Astrocyte of the hippocampus (primary cell): ENCODE results near the gene KLF13.

ENCODE experiments used
- DNase-seq: peaks from one replicate; pipeline ENCODE4 v3.0.0; 2011; ENCODE audit warnings: low read depth, low spot score

KLF13 gene

GRCh38 chr15:31316135-31316795 lies 10.4 kb upstream of the KLF13 start:
- DNase-seq: no peak

DNA sequence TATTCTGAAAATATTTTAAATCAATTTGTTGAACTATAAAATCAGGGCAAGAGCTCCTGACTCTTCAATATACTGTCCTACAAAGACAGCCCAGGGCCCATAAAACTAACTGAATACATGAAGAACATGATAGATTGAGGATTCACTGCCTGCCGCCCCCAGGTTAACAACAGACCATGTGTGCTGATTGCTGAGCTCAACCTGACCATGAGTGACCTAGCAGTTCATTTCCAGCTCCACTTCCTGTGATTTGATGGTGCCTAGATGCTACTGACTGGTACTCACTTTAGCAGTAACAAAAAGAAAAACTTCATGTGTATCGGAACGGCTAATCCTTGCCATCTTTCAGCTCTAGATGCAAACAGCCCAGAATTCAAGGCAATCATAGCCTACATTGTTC lies 9.6 kb upstream of the KLF13 start:
- DNase-seq: no peak

DNA sequence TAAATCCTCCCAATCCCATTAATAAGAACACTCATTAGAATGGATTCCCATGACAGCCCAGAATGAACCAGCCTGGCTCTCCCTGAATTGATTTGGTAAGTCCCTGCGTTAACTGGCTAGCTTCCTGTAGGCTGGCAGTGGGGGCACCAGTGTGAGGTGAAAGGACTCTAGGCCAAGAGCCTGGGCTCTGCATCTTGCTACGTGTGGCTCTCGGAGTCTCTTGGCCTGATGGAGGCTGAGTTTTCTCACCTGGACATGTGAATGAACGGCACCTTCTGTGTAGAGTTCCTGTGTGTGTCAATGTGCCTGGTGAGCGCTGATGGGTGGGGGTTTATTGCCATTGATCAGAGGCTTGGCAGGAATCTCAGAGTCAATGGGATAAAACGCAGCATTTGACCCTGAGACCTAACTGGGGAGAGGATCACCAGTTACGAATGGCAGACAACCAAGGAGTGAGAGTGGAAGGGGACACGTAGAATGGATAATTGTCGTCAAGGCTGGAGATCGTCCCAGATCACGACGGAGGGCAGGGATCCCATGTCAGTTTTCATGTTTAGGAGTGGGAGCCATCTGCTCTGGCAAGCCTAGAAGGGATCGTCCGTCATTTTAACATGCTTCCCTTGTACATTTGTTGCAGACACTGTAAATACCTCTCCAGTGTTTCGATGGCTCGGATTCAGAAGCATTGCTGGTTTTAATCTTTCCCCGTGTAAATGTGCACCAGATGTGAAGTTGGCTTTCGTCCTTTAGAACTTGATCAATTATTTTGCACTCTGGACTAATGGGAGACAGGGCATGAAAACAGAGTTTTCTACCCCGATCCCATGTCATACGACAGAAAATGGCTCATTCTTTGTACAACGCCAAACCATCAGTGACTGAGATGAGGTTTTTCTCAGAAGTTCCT lies 9.0 kb upstream of the KLF13 start:
- no peak for DNase-seq

GRCh38 chr15:31318429-31318828 lies 8.2 kb upstream of the KLF13 start:
- DNase-seq: no peak

DNA sequence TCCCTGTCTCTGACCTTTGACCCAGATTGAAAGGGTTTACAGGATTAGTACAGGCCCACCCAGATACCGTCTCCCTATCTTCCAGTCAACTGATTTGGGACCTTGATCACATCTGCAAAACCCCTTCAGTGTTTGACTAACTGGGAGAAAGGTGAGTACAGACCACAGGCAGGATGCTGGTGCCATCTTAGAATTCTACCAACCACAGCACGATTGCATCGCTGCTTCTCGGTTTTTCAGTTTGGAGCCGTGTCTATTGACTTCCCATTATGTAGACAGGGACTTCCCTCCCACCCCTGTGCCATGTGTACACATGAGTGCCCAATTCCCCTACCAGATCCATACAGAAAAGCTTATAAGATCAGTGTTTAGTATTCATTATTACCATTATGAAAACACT lies 6.6 kb upstream of the KLF13 start:
- no peak for DNase-seq

GRCh38 chr15:31321418-31321817 lies 5.2 kb upstream of the KLF13 start:
- DNase-seq: no peak

DNA sequence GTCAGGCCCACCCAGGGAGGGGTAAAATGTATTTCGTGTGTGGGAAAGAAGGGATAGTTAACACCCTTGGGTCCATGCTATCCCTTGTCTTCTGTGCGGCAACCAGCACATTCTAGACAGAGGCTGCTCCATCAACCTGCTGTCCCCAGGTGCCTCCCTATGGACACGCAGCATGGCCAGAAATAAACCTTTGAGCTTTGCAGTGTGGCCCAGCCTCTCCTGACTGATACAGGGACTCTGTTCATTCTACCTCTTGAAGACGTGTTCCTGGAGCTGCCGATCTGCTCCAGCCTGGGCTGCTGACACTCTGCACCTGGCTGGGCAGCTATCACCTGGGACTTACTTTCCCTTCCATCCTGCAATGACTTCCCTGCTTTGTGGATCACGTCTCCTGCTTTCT lies 4.1 kb upstream of the KLF13 start:
- DNase-seq: no peak

DNA sequence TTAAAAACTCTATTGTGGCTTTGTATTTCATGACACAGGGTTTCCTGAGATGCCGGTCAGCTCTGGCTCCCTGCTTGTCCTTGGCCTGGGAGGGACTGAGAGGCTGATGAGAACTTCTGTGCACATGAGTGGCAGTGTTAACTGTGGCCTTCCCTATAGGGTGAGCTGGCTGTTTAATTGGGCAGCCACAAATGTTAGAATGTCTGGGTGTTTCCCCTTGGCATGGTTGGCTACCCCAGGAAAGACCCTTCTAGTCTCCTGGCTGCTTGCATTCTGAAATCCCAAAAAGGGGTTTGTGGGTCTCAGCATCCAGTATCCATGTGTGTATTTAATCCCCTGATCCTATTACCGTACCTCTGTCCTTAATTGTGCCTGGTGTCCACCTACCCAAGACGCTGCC lies 3.0 kb upstream of the KLF13 start:
- no peak for DNase-seq

DNA sequence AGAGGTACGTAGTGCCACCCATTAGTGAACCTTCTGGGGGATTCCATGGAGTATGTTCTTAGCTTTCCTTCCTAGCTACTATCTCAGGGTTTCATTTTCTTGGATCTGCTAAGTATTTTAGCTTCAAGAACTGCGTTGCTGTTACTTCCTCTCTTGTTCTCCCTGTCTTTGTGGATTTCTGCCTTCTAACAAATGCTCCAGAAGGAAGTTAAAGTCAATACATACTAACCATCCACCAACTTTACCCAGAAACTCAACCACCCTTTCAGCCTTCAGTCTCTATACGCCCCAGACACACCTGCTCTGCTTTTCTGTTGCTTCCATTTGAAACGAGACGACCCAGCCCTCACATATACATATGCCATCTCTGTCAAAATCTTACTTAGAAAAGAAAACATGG lies 2.4 kb upstream of the KLF13 start:
- no peak for DNase-seq

GRCh38 chr15:31324806-31325594 lies 1.6 kb upstream of the KLF13 start:
- DNase-seq: no peak

GRCh38 chr15:31325595-31326155 lies 960 bp upstream of the KLF13 start:
- no peak for DNase-seq

DNA sequence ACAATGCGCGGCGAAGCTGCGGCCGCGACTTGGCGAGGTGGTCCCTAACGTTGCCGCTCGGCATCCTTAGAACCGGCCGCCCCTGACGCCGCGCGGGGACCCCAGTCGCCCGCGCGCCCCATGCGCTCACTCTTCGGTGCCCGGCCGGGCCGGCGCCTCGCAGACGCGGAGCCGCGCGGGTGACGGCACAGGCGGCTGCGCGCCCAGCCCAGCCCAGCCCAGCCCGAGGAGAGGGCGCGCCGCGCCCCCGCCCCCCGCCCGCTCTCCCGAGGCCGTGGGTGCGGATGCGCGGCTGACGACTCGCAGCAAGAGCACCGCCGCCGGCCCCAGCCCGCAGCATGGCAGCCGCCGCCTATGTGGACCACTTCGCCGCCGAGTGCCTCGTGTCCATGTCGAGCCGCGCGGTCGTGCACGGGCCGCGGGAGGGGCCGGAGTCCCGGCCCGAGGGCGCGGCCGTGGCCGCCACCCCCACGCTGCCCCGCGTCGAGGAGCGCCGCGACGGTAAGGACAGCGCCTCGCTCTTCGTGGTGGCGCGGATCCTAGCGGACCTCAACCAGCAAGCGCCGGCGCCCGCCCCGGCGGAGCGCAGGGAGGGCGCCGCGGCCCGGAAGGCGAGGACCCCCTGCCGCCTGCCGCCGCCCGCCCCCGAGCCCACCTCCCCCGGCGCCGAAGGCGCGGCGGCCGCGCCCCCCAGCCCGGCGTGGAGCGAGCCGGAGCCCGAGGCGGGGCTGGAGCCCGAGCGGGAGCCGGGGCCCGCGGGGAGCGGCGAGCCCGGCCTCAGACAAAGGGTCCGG lies 437 bp downstream of the KLF13 start:
- DNase-seq: peak; percentile 86

GRCh38 chr15:31327669-31328427 lies 1.2 kb downstream of the KLF13 start:
- peak; percentile 68 for DNase-seq

DNA sequence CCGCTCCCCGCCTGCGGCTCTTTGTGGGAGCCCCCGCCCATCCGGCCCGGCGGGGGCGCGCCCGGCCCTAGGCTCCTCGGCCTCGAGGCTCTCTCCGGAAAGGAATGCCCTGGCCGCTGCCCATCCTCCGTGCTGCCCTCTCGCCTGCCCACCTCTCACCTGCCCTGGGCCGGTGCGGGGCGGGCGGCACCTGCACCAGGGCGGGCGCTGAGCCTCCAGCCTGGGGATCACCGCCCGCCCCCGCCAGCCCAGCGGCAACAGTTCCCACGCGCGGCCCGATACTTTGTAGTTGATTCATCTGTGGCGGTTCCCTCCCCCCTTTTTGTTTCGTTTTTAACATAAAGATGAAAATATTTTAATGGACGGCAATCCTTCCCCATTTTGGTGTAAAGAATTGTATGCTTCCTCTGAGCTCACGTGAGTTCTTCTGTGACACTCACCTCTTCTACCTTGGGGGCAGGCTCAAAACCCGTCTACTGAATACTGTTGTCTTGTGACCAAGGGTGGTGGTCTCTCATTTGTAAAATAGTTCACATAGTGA lies 1.9 kb downstream of the KLF13 start:
- no peak for DNase-seq

GRCh38 chr15:31328969-31329639 lies 2.5 kb downstream of the KLF13 start:
- DNase-seq: peak; percentile 21

- DNase-seq: no peak
Measured at GRCh38 chr15:31329640-31330010, 3.0 kb downstream of the KLF13 start.

DNA sequence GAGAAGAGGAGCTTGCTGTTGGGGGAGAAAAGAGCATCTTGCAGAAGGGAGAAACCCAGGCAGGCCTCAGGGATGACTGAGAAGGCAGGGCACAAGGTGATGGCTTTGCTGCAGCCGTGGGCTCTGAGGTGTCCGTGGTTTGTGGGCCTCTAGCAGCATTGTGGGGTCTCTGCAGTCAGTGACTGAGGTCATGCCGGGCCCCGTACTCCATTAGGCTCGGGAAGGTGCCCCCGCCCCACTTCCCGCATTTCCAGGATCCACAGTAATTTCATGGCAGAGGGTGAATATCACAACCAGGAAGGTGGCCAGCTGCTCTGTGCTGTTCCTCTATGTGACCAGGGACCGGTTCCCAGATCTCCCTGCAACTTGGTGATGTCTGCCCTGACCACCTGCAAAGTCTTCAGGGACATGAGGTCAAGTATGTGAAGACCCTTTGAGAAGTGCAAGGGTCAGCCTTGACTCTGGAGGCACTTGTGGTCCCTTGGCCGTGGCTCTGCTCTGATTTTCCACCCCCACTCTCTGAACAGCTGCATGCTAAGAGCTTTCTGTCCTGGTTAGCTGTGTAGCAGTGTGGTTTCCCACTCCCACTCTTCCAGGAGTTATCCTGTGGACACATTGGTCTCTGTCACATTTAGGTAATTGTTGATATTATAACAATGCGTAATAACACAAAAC lies 3.6 kb downstream of the KLF13 start:
- DNase-seq: no peak

GRCh38 chr15:31330836-31331235 lies 4.2 kb downstream of the KLF13 start:
- no peak for DNase-seq

- DNase-seq: no peak
Measured at GRCh38 chr15:31331389-31331788, 4.8 kb downstream of the KLF13 start.
